ENCODE results near the gene SLC66A1. TPM values are rescaled to one million over a fixed set of nuclear protein-coding genes. Genes with fewer than 3 reads are reported as not detected.
A peak's percentile ranks its signal among the peaks of the same experiment; 100 is the strongest.

Gene SLC66A1
- total RNA-seq, 1 donor from 2014 or later = 4.8 TPM

- peaks cover 6% of the 10 kb centered on the region for H3K36me3 ChIP-seq
- H3F3A ChIP-seq (ENCODE audit: low read depth) = no peaks in the 10 kb centered on the region
- H3K9ac ChIP-seq = no peak overlapping the region
- no peak overlapping the region for H3K4me3 ChIP-seq
- H3K27me3 Mint-ChIP-seq (ENCODE audit: insufficient read depth, low read depth) = no peaks in the 10 kb centered on the region
- H3K79me2 ChIP-seq (ENCODE audit: low read depth) = no peaks in the 10 kb centered on the region
- no peak overlapping the region for H3K27ac Mint-ChIP-seq
- no peak overlapping the region for H3K27ac ChIP-seq
- no peaks in the 10 kb centered on the region for H3K9me3 ChIP-seq (ENCODE audit: low read depth)
- no peak for DNase-seq (ENCODE audit: low spot score)
- no peaks in the 10 kb centered on the region for H3K4me1 ChIP-seq
- peaks cover 13% of the 10 kb centered on the region for H4K20me1 ChIP-seq (ENCODE audit: low read depth)
- H3K4me2 ChIP-seq = no peak overlapping the region
- TF ChIP-seq EZH2 (IDR thresholded peaks at IDR 0.05) (no peak), EZH2phosphoT487 (IDR thresholded peaks at IDR 0.05) (no peak), CTCF (IDR thresholded peaks at IDR 0.05) (no peak)
- peaks cover 25% of the 10 kb centered on the region for H3K36me3 Mint-ChIP-seq
- H3K4me3 Mint-ChIP-seq = no peak overlapping the region
- no peak overlapping the region for H2AFZ ChIP-seq (replicated peaks)
- H3K27me3 ChIP-seq = no peaks in the 10 kb centered on the region
- H3K9me3 Mint-ChIP-seq = no peaks in the 10 kb centered on the region
- H3K4me1 Mint-ChIP-seq = no peaks in the 10 kb centered on the region
These were observed 64.6 kb downstream of the SLC66A1 start for GRCh38 chr1:19376428-19377372.

- Histone ChIP-seq H3K9ac (no peak overlapping the region), H4K20me1 (ENCODE audit: low read depth) (peaks cover 13% of the 10 kb centered on the region), H3K4me1 (no peaks in the 10 kb centered on the region), H3K79me2 (ENCODE audit: low read depth) (no peaks in the 10 kb centered on the region), H3K9me3 (ENCODE audit: low read depth) (no peaks in the 10 kb centered on the region), H2AFZ (replicated peaks) (no peak overlapping the region), H3K27ac (no peak overlapping the region), H3F3A (ENCODE audit: low read depth) (no peaks in the 10 kb centered on the region), H3K4me3 (no peak overlapping the region), H3K27me3 (no peaks in the 10 kb centered on the region), H3K4me2 (no peak overlapping the region), H3K36me3 (peaks cover 6% of the 10 kb centered on the region)
- Mint-ChIP-seq H3K27me3 (ENCODE audit: insufficient read depth, low read depth) (no peaks in the 10 kb centered on the region), H3K4me3 (no peak overlapping the region), H3K4me1 (no peaks in the 10 kb centered on the region), H3K27ac (peak overlapping the region; percentile 53), H3K36me3 (peaks cover 27% of the 10 kb centered on the region), H3K9me3 (no peaks in the 10 kb centered on the region)
- TF ChIP-seq EZH2 (IDR thresholded peaks at IDR 0.05) (no peak), CTCF (IDR thresholded peaks at IDR 0.05) (no peak), EZH2phosphoT487 (IDR thresholded peaks at IDR 0.05) (no peak)
- DNase-seq (ENCODE audit: low spot score) = no peak
These were observed 65.9 kb downstream of the SLC66A1 start for GRCh38 chr1:19377812-19378718.

Small RNA genes within 50 kb of the gene (small RNA-seq; reads per million reads assigned to genes)
- gene RNU6-1099P = not detected

Other genes with a start within 250 kb of the SLC66A1 start
- gene UBR4, start 102.1 kb upstream of the SLC66A1 start, total RNA-seq (ENCODE audit: low replicate concordance) = 71.2 and 107 TPM in 2 replicates
- gene EMC1, start 60.8 kb upstream of the SLC66A1 start, total RNA-seq (ENCODE audit: low replicate concordance) = 32.6 and 40.0 TPM in 2 replicates
- gene MRTO4, start 60.5 kb upstream of the SLC66A1 start, total RNA-seq (ENCODE audit: low replicate concordance) = 23.2 and 33.9 TPM in 2 replicates
- gene AKR7A3, start 23.6 kb upstream of the SLC66A1 start, total RNA-seq (ENCODE audit: low replicate concordance) = 0.96 TPM in 1 of 2 replicates, not detected in the other
- 37.5 and 92.3 TPM in 2 replicates for gene AKR7A2, start 182 bp upstream of the SLC66A1 start, total RNA-seq (ENCODE audit: low replicate concordance)
- gene CAPZB, start 173.2 kb downstream of the SLC66A1 start, total RNA-seq (ENCODE audit: low replicate concordance) = 134 and 198 TPM in 2 replicates